PC-3 (cell line): ENCODE measurements around the gene TRIOBP.
"Not testable (repeated sequence)": the region's sequence is repeated elsewhere in the genome, so short reads cannot be mapped to it uniquely, and the experiment has no call there.

ENCODE experiments used
- EZH2phosphoT487 ChIP-seq: fragments of 300-600 bp; sonication (generic); IDR thresholded peaks from 2 replicates; pipeline ENCODE4 v1.6.1; 2018; ENCODE audit warnings: mild to moderate bottlenecking, antibody characterized with exemption, low read length, borderline replicate concordance
- TF ChIP-seq, protein P1 (sequence below): fragments of 300-600 bp; sonication (generic); conservative IDR thresholded peaks from 2 replicates; pipeline ENCODE4 v1.5.1; 2017; ENCODE audit warnings: antibody characterized with exemption, low read depth, mild to moderate bottlenecking, low read length

DNA sequence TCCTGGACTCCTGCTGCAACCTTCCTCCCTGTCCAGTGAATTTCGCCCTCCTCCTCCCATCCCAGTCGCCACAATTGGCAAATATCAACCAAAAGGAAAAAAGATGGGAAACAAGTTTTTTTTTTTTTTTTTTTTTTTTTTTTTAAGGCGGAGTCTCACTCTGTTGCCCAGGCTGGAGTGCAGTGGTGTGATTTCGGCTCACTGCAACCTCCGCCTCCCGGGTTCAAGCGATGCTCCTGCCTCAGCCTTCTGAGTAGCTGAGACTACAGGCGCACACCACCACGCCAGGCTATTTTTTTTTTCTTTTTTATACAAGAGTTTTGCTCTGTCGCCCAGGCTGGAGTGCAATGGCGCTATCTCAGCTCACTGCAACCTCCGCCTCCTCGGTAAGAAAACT, 590 bp upstream of the TRIOBP start:
- not testable (repeated sequence) for TF ChIP-seq EZH2phosphoT487
- TF ChIP-seq, protein P1, sequence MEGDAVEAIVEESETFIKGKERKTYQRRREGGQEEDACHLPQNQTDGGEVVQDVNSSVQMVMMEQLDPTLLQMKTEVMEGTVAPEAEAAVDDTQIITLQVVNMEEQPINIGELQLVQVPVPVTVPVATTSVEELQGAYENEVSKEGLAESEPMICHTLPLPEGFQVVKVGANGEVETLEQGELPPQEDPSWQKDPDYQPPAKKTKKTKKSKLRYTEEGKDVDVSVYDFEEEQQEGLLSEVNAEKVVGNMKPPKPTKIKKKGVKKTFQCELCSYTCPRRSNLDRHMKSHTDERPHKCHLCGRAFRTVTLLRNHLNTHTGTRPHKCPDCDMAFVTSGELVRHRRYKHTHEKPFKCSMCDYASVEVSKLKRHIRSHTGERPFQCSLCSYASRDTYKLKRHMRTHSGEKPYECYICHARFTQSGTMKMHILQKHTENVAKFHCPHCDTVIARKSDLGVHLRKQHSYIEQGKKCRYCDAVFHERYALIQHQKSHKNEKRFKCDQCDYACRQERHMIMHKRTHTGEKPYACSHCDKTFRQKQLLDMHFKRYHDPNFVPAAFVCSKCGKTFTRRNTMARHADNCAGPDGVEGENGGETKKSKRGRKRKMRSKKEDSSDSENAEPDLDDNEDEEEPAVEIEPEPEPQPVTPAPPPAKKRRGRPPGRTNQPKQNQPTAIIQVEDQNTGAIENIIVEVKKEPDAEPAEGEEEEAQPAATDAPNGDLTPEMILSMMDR, result not testable (repeated sequence)
